H7 (cell line): ENCODE measurements around the gene AOPEP. TPM values are rescaled to one million over a fixed set of nuclear protein-coding genes. Genes with fewer than 3 reads are reported as not detected.
"Not testable (repeated sequence)": the region's sequence is repeated elsewhere in the genome, so short reads cannot be mapped to it uniquely, and the experiment has no call there.

Experiments
- DNase-seq: peaks from one replicate; pipeline ENCODE4 v3.0.0; 2012
- H3K27me3 ChIP-seq: 2 replicates; pipeline ENCODE4 v1.6.0; 2011; ENCODE audit warnings: mild to moderate bottlenecking, low read length; ENCODE audit not compliant: control insufficient read depth, insufficient read depth
- H3K36me3 ChIP-seq: replicated peaks from 2 replicates; pipeline ENCODE4 v1.5.1; 2011; ENCODE audit warnings: low read length; ENCODE audit not compliant: control insufficient read depth, insufficient read depth
- H3K4me3 ChIP-seq: 2 replicates; pipeline ENCODE4 v1.5.1; 2011; ENCODE audit warnings: low read depth, mild to moderate bottlenecking, control low read depth, low read length, moderate library complexity; ENCODE audit not compliant: insufficient read depth
- total RNA-seq: library from RNA; depleted of rRNA; stranded (reverse); fragments of >200 nt; shearing (Covaris generic); gene quantifications from 2 replicates; pipeline ENCODE4 v1.2.3, GENCODE V29; 2014

Gene AOPEP
- total RNA-seq, 1 experiment from 2014 or later = 12.1 TPM

DNA sequence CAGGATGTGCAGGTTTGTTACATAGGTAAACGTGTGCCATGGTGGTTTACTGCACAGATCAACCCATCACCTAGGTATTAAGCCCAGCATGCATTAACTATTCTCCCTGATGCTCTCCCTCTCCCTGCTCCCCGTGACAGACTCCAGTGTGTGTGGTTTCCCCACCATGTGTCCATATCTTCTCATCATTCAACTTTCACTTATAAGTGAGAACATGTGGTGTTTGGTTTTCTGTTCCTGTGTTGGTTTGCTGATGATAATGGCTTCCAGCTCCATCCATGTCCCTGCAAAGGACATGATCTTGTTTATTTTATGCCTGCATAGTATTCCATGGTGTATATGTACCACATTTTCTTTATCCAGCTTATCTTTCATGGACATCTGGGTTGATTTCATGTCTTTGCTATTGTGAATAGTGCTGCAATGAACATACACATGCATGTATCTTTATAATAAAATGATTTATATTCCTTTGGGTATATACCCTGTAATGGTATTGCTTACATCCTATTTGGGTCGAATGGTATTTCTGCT is 103.6 kb downstream of the AOPEP start:
- not testable (repeated sequence) for H3K27me3 ChIP-seq, H3K36me3 ChIP-seq, DNase-seq, H3K4me3 ChIP-seq

DNA sequence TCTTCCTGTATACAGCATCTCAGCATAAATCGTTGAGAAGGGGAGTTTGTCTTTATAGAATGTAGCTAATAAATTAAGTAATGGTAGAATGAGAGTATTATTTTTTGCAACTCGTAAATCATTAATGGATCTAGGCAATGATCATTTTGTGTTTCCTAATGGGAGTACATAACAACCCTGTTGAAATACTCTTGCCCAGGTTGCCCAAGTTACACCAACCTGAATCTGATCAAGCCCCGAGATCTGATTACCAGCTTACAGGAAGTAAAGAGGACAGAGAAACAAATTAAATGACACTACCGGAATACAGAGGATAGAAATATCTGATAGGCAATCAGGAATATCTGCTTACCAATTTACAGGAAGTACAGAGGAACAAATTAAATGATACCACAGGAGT is 107.3 kb downstream of the AOPEP start:
- no peaks in the 10 kb centered on the region for H3K27me3 ChIP-seq
- DNase-seq = no peak
- no peak overlapping the region for H3K4me3 ChIP-seq
- H3K36me3 ChIP-seq = no peaks in the 10 kb centered on the region

- Histone ChIP-seq H3K36me3 (no peaks in the 10 kb centered on the region), H3K4me3 (no peak overlapping the region), H3K27me3 (no peaks in the 10 kb centered on the region)
- DNase-seq = no peak
These were observed 110.9 kb downstream of the AOPEP start for GRCh38 chr9:94837404-94837803.

DNA sequence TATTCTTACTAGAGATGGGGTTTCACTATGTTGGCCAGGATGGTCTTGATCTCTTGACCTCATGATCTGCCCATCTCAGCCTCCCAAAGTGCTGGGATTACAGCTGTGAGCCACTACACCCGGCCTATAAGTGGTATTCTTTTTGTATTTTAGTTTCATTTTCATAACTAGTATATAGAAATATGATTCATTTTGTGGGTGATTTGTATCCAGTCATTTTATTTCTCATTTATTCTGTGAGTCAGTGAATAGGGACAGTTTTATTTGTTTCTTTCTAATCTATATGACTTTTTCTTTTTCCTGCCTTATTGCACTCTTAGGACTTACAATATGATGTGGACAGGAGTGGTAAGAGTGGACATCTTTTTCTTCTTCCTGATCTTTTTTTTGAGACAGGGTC is 112.9 kb downstream of the AOPEP start:
- Histone ChIP-seq H3K27me3 (no peaks in the 10 kb centered on the region), H3K36me3 (no peaks in the 10 kb centered on the region), H3K4me3 (no peak overlapping the region)
- DNase-seq = no peak

- Histone ChIP-seq H3K27me3 (no peaks in the 10 kb centered on the region), H3K36me3 (no peaks in the 10 kb centered on the region), H3K4me3 (no peak overlapping the region)
- DNase-seq = no peak
These were observed 114.2 kb downstream of the AOPEP start for GRCh38 chr9:94840738-94841137.

- DNase-seq = no peak
- Histone ChIP-seq H3K36me3 (no peaks in the 10 kb centered on the region), H3K27me3 (no peaks in the 10 kb centered on the region), H3K4me3 (no peak overlapping the region)
These were observed 116.6 kb downstream of the AOPEP start for GRCh38 chr9:94843134-94843533.

DNA sequence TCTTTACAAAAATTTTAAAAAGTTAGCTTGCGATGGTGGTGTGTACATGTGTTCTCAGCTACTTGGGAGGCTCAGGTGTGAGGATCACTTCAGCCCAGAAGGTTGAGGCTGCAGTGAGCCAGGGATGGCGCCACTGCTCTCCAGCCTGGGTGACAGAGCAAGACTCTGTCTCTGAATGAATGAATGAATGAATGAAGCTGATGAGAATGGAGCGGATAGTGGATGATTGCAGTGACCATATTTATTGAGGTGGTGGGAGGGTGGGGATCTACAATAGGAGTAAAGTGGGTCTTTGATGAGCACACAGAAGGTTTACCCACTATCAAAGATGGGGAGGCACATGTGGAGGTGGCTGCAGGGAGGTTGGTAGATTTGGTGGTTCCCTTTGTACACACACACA is 120.2 kb downstream of the AOPEP start:
- DNase-seq = no peak
- Histone ChIP-seq H3K27me3 (no peaks in the 10 kb centered on the region), H3K36me3 (no peaks in the 10 kb centered on the region), H3K4me3 (no peak overlapping the region)

GRCh38 chr9:94847486-94847885 is 121.0 kb downstream of the AOPEP start:
- no peak overlapping the region for H3K4me3 ChIP-seq
- no peaks in the 10 kb centered on the region for H3K36me3 ChIP-seq
- no peaks in the 10 kb centered on the region for H3K27me3 ChIP-seq
- no peak for DNase-seq

- not testable (repeated sequence) for DNase-seq, H3K27me3 ChIP-seq, H3K4me3 ChIP-seq, H3K36me3 ChIP-seq
These were observed 122.3 kb downstream of the AOPEP start for GRCh38 chr9:94848791-94849190.

- H3K27me3 ChIP-seq = no peaks in the 10 kb centered on the region
- DNase-seq = no peak
- no peaks in the 10 kb centered on the region for H3K36me3 ChIP-seq
- H3K4me3 ChIP-seq = no peak overlapping the region
These were observed 124.3 kb downstream of the AOPEP start for GRCh38 chr9:94850540-94851434.

- no peaks in the 10 kb centered on the region for H3K27me3 ChIP-seq
- DNase-seq = no peak
- H3K36me3 ChIP-seq = no peaks in the 10 kb centered on the region
- H3K4me3 ChIP-seq = no peak overlapping the region
These were observed 125.0 kb downstream of the AOPEP start for GRCh38 chr9:94851467-94851866.

DNA sequence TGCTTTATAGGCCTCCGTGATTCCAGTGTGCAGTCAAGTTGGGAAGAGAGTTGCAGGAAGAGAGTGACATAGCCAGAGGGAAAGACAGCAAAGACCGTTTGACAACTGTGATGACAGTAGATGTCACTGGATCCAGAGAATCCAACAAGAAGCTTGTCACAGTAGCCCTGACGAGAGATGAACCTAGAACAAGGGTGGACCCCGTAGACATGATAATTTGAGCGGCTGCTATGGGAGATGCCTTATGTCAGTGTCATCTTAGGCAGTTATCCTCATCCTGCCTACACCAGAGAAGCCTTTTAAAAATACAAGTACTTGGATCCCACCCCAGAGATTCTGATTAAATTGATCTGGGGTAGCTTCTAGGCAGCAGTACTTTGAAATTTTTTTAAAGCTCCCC is 125.4 kb downstream of the AOPEP start:
- H3K4me3 ChIP-seq = no peak overlapping the region
- DNase-seq = no peak
- no peaks in the 10 kb centered on the region for H3K36me3 ChIP-seq
- H3K27me3 ChIP-seq = no peaks in the 10 kb centered on the region

- H3K4me3 ChIP-seq = no peak overlapping the region
- DNase-seq = no peak
- H3K27me3 ChIP-seq = no peaks in the 10 kb centered on the region
- no peaks in the 10 kb centered on the region for H3K36me3 ChIP-seq
These were observed 125.9 kb downstream of the AOPEP start for GRCh38 chr9:94852373-94852772.

DNA sequence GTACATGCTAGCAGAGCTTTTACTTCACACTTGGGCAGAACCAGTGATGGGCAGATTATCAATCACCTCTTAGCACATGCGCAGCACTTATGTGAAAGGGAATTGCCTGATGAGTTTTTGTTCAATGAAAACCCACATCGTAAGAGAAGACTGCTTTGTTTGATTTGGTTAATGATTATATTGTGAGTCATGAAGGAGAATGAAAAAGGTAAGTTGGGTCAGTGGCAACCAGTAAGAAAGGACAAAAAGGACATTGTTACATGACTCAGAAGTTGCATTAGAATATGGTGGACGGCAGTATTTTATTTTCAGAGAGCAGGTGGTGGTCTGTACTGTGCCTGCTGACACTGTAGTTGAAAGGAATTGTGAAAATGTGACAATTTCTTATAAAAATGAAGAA is 127.4 kb downstream of the AOPEP start:
- no peak for DNase-seq
- Histone ChIP-seq H3K27me3 (no peaks in the 10 kb centered on the region), H3K4me3 (no peak overlapping the region), H3K36me3 (no peaks in the 10 kb centered on the region)

DNA sequence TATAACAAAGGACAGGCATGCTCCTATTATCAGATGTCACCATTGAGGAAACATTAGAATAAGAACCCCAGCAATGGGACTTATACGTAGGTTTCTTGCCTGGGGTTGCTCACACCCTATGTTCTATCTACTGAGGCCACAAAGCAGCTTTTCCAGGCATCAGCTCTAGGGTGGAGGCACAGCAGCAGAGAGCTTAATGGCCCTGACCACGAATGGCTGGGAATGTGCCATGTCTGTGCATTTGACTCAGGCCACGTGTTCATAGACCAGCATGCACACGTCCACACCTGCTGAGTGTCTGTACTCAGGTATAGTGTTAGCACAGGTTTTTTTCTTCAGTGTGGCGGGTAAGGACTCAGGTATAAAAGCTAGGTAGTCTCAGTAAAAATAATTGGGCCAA is 129.4 kb downstream of the AOPEP start:
- DNase-seq = no peak
- Histone ChIP-seq H3K36me3 (no peaks in the 10 kb centered on the region), H3K4me3 (no peak overlapping the region), H3K27me3 (no peaks in the 10 kb centered on the region)
